ENCODE results near the gene NACA2.

Gene NACA2

GRCh38 chr17:61586031-61586566, 4.9 kb downstream of the NACA2 start:
- H3K27me3 Mint-ChIP-seq (ENCODE audit: low read depth, poor library complexity), result peaks cover 15% of the 10 kb centered on the region
- DNase-seq, result no peak
- no peaks in the 10 kb centered on the region for H3K36me3 Mint-ChIP-seq (ENCODE audit: low read depth)
- no peak overlapping the region for H3K4me3 Mint-ChIP-seq
- no peak overlapping the region for H3K27ac Mint-ChIP-seq
- TF ChIP-seq CTCF (IDR thresholded peaks at IDR 0.05), result no peak
- H3K9me3 Mint-ChIP-seq, result no peaks in the 10 kb centered on the region
- H3K4me1 Mint-ChIP-seq, result no peaks in the 10 kb centered on the region

- TF ChIP-seq CTCF (IDR thresholded peaks at IDR 0.05), result no peak
- no peak for DNase-seq
- H3K9me3 Mint-ChIP-seq, result no peaks in the 10 kb centered on the region
- H3K4me3 Mint-ChIP-seq, result no peak overlapping the region
- no peaks in the 10 kb centered on the region for H3K36me3 Mint-ChIP-seq (ENCODE audit: low read depth)
- H3K4me1 Mint-ChIP-seq, result peaks cover 5% of the 10 kb centered on the region
- no peak overlapping the region for H3K27ac Mint-ChIP-seq
- peaks cover 19% of the 10 kb centered on the region for H3K27me3 Mint-ChIP-seq (ENCODE audit: low read depth, poor library complexity)
These were observed 6.2 kb downstream of the NACA2 start for GRCh38 chr17:61584866-61585265.

- Mint-ChIP-seq H3K36me3 (ENCODE audit: low read depth) (no peaks in the 10 kb centered on the region), H3K4me3 (no peak overlapping the region)
These were observed 6.8 kb downstream of the NACA2 start for GRCh38 chr17:61584266-61584665.

GRCh38 chr17:61583660-61584264, 7.3 kb downstream of the NACA2 start:
- Mint-ChIP-seq H3K4me1 (peaks cover 11% of the 10 kb centered on the region), H3K9me3 (no peaks in the 10 kb centered on the region), H3K27ac (no peak overlapping the region), H3K36me3 (ENCODE audit: low read depth) (no peaks in the 10 kb centered on the region), H3K4me3 (no peak overlapping the region), H3K27me3 (ENCODE audit: low read depth, poor library complexity) (peaks cover 19% of the 10 kb centered on the region)
- no peak for TF ChIP-seq CTCF (IDR thresholded peaks at IDR 0.05)
- DNase-seq, result no peak

More at GRCh38 chr17:61584266-61584665, 6.8 kb downstream of the NACA2 start:
- Mint-ChIP-seq H3K27me3 (ENCODE audit: low read depth, poor library complexity) (peaks cover 22% of the 10 kb centered on the region), H3K4me1 (peaks cover 10% of the 10 kb centered on the region), H3K9me3 (no peaks in the 10 kb centered on the region), H3K27ac (no peak overlapping the region)
- no peak for DNase-seq
- no peak for TF ChIP-seq CTCF (IDR thresholded peaks at IDR 0.05)

- Mint-ChIP-seq H3K36me3 (ENCODE audit: low read depth) (no peaks in the 10 kb centered on the region), H3K27me3 (ENCODE audit: low read depth, poor library complexity) (peaks cover 16% of the 10 kb centered on the region), H3K4me3 (no peak overlapping the region), H3K27ac (no peak overlapping the region), H3K9me3 (no peaks in the 10 kb centered on the region), H3K4me1 (peaks cover 11% of the 10 kb centered on the region)
- TF ChIP-seq CTCF (IDR thresholded peaks at IDR 0.05), result no peak
- DNase-seq, result no peak
These were observed 7.8 kb downstream of the NACA2 start for GRCh38 chr17:61583242-61583641.

GRCh38 chr17:61582593-61582992, 8.4 kb downstream of the NACA2 start:
- H3K27ac Mint-ChIP-seq, result no peak overlapping the region
- H3K4me3 Mint-ChIP-seq, result no peak overlapping the region
- peaks cover 15% of the 10 kb centered on the region for H3K27me3 Mint-ChIP-seq (ENCODE audit: low read depth, poor library complexity)
- H3K4me1 Mint-ChIP-seq, result peaks cover 11% of the 10 kb centered on the region
- no peaks in the 10 kb centered on the region for H3K9me3 Mint-ChIP-seq
- H3K36me3 Mint-ChIP-seq (ENCODE audit: low read depth), result no peaks in the 10 kb centered on the region
- TF ChIP-seq CTCF (IDR thresholded peaks at IDR 0.05), result no peak
- DNase-seq, result no peak
